A673 (cell line): Measurements from ENCODE around the gene TSPAN4.

Experiments used
- EZH2 ChIP-seq: fragments of 200-600 bp; sonication (generic); IDR thresholded peaks from 2 replicates; pipeline ENCODE4 v1.6.1; 2017; ENCODE audit warnings: borderline replicate concordance, low read depth, mild to moderate bottlenecking, mixed read lengths, antibody characterized with exemption, low read length; ENCODE audit not compliant: poor library complexity, severe bottlenecking
- TF ChIP-seq, protein P1 (sequence below): fragments of 300-800, 200-600 bp; sonication (generic); conservative IDR thresholded peaks from 2 replicates; pipeline ENCODE4 v1.5.1; 2017; ENCODE audit warnings: low read depth, mild to moderate bottlenecking, antibody characterized with exemption, low read length, moderate library complexity, mixed read lengths

DNA sequence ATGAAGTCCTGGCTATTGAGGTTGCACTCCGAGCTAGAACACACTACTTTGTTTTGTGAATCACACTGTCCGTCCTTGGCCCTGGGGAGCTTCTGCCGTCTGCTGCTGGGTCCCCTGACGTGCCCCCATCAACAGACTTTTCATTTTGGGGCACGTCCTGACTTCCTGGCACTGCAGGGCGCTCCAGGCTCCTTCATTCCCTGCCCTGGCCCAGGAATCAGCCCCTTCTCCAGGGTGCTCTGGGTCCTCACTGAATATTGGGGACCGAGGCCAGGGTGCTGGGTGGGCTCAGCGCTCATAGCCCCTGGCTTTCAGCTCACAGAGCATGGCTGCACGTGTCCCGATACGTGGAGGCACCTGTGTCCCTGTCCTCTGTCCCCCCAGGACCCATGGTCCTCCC lies 22.2 kb downstream of the TSPAN4 start:
- no peak for TF ChIP-seq EZH2
- TF ChIP-seq, protein P1, sequence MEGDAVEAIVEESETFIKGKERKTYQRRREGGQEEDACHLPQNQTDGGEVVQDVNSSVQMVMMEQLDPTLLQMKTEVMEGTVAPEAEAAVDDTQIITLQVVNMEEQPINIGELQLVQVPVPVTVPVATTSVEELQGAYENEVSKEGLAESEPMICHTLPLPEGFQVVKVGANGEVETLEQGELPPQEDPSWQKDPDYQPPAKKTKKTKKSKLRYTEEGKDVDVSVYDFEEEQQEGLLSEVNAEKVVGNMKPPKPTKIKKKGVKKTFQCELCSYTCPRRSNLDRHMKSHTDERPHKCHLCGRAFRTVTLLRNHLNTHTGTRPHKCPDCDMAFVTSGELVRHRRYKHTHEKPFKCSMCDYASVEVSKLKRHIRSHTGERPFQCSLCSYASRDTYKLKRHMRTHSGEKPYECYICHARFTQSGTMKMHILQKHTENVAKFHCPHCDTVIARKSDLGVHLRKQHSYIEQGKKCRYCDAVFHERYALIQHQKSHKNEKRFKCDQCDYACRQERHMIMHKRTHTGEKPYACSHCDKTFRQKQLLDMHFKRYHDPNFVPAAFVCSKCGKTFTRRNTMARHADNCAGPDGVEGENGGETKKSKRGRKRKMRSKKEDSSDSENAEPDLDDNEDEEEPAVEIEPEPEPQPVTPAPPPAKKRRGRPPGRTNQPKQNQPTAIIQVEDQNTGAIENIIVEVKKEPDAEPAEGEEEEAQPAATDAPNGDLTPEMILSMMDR = no peak
